Measurements from ENCODE around the gene NOS1AP. TPM values are rescaled to one million over a fixed set of nuclear protein-coding genes. Genes with fewer than 3 reads are reported as not detected.

The NOS1AP gene
- total RNA-seq, 4 donors from 2014 or later: 0.31 to 12.7 (median 1.7) TPM

GRCh38 chr1:162388083-162388594, 318.6 kb downstream of the NOS1AP start:
- no peaks in the 10 kb centered on the region for H3K36me3 ChIP-seq
- H3K4me1 ChIP-seq: peaks cover 0 to 56% (median 13%) of the 10 kb centered on the region in 3 donors
- WGBS, 2 donors: 85 to 86% methylated on average over 6 to 7 of the region's 8 CpGs
- H3K27me3 ChIP-seq: peaks cover 0 to 7% (median 0%) of the 10 kb centered on the region in 4 donors
- no peak for TF ChIP-seq POLR2A (IDR thresholded peaks at IDR 0.05)
- TF ChIP-seq CTCF (IDR thresholded peaks at IDR 0.05): no peak
- peak overlapping the region in 1 of 4 donors; percentile 52 for H3K27ac ChIP-seq
- H3K4me3 ChIP-seq: no peak overlapping the region
- intact Hi-C loops (cut with DNase I): no loop called here
- no peak for DNase-seq
- H3K9me3 ChIP-seq: no peaks in the 10 kb centered on the region

GRCh38 chr1:162388615-162389014, 319.1 kb downstream of the NOS1AP start:
- WGBS, 2 donors: 71 to 89% methylated on average over 5 of the region's 5 CpGs
- H3K4me3 ChIP-seq: no peak overlapping the region
- H3K27me3 ChIP-seq: peaks cover 0 to 7% (median 0%) of the 10 kb centered on the region in 4 donors
- no peak for DNase-seq
- H3K9me3 ChIP-seq: no peaks in the 10 kb centered on the region
- TF ChIP-seq POLR2A (IDR thresholded peaks at IDR 0.05) (no peak), CTCF (IDR thresholded peaks at IDR 0.05) (no peak)
- intact Hi-C loops (cut with DNase I): no loop called here
- H3K27ac ChIP-seq: peak overlapping the region in 1 of 4 donors; percentile 52
- H3K36me3 ChIP-seq: no peaks in the 10 kb centered on the region
- peaks cover 0 to 56% (median 13%) of the 10 kb centered on the region in 3 donors for H3K4me1 ChIP-seq

GRCh38 chr1:162389021-162389818, 319.7 kb downstream of the NOS1AP start:
- WGBS, 2 donors: 35 to 44% methylated on average over 9 to 11 of the region's 11 CpGs
- H3K9me3 ChIP-seq: no peaks in the 10 kb centered on the region
- no peak for TF ChIP-seq CTCF (IDR thresholded peaks at IDR 0.05)
- no peak for TF ChIP-seq POLR2A (IDR thresholded peaks at IDR 0.05)
- H3K4me1 ChIP-seq: peaks cover 0 to 56% (median 13%) of the 10 kb centered on the region in 3 donors
- peak overlapping the region in 1 of 4 donors; percentile 52 for H3K27ac ChIP-seq
- no peak for DNase-seq
- intact Hi-C loops (cut with DNase I): no loop called here
- peaks cover 0 to 7% (median 0%) of the 10 kb centered on the region in 4 donors for H3K27me3 ChIP-seq
- no peaks in the 10 kb centered on the region for H3K36me3 ChIP-seq
- H3K4me3 ChIP-seq: no peak overlapping the region

- Histone ChIP-seq H3K4me3 (no peak overlapping the region), H3K4me1 (peaks cover 0 to 56% (median 13%) of the 10 kb centered on the region in 3 donors), H3K27me3 (peaks cover 0 to 13% (median 0%) of the 10 kb centered on the region in 4 donors), H3K9me3 (no peaks in the 10 kb centered on the region), H3K27ac (no peak overlapping the region), H3K36me3 (no peaks in the 10 kb centered on the region)
- no peak for DNase-seq
- intact Hi-C loops (cut with DNase I): no loop called here
- 40 to 68% methylated on average over 5 to 6 of the region's 9 CpGs for WGBS, 2 donors
- no peak for TF ChIP-seq CTCF (IDR thresholded peaks at IDR 0.05)
- no peak for TF ChIP-seq POLR2A (IDR thresholded peaks at IDR 0.05)
Observed at GRCh38 chr1:162389971-162390370, 320.5 kb downstream of the NOS1AP start.
